HUDEP-2 (cell line): ENCODE results near the gene BCL2L14.
A peak's percentile ranks its signal among the peaks of the same experiment; 100 is the strongest.

Source experiments
- DNase-seq, 76 experiments: peaks; one replicate each; lab custom pipeline; 2025; ENCODE audit not compliant: unreplicated experiment in 76 of 76; lab: John Stamatoyannopoulos, UW

Gene BCL2L14

GRCh38 chr12:12070674-12071656, at the start of gene BCL2L14:
TSS of gene BCL2L14 (plus strand) at chr12:12070939. CDS start at chr12:12079306, 8,367 bp downstream.
- DNase-seq = no peak

- DNase-seq = no peak
Observed at GRCh38 chr12:12022306-12022936, 48.3 kb upstream of the BCL2L14 start.

GRCh38 chr12:12023456-12023855, 47.3 kb upstream of the BCL2L14 start:
- DNase-seq = no peak

- no peak for DNase-seq
Observed at GRCh38 chr12:12024911-12025682, 45.6 kb upstream of the BCL2L14 start.

- no peak for DNase-seq
Observed at GRCh38 chr12:12025799-12026386, 44.8 kb upstream of the BCL2L14 start.

- DNase-seq = no peak
Observed at GRCh38 chr12:12028668-12029402, 41.9 kb upstream of the BCL2L14 start.

- DNase-seq = no peak
Observed at GRCh38 chr12:12029653-12030052, 41.1 kb upstream of the BCL2L14 start.

- no peak for DNase-seq
Observed at GRCh38 chr12:12032260-12032791, 38.4 kb upstream of the BCL2L14 start.

- peak in 45 of 76 experiments; percentile 6 to 55 (median 27) for DNase-seq
Observed at GRCh38 chr12:12032851-12033797, 37.6 kb upstream of the BCL2L14 start.

- DNase-seq = no peak
Observed at GRCh38 chr12:12033824-12034223, 36.9 kb upstream of the BCL2L14 start.

- DNase-seq = no peak
Observed at GRCh38 chr12:12034344-12034743, 36.4 kb upstream of the BCL2L14 start.

GRCh38 chr12:12035229-12035628, 35.5 kb upstream of the BCL2L14 start:
- no peak for DNase-seq

GRCh38 chr12:12036901-12037300, 33.8 kb upstream of the BCL2L14 start:
- DNase-seq = no peak

- no peak for DNase-seq
Observed at GRCh38 chr12:12039897-12040296, 30.8 kb upstream of the BCL2L14 start.

- no peak for DNase-seq
Observed at GRCh38 chr12:12046401-12046800, 24.3 kb upstream of the BCL2L14 start.

- DNase-seq = no peak
Observed at GRCh38 chr12:12047682-12048081, 23.1 kb upstream of the BCL2L14 start.

- no peak for DNase-seq
Observed at GRCh38 chr12:12048266-12048665, 22.5 kb upstream of the BCL2L14 start.

GRCh38 chr12:12048714-12049113, 22.0 kb upstream of the BCL2L14 start:
- no peak for DNase-seq

- no peak for DNase-seq
Observed at GRCh38 chr12:12051668-12052067, 19.1 kb upstream of the BCL2L14 start.
